SK-N-SH (cell line): ENCODE measurements around the gene PARP1. TPM values are rescaled to one million over a fixed set of nuclear protein-coding genes. Genes with fewer than 3 reads are reported as not detected.

ENCODE experiments used
- CTCF ChIA-PET: fragments of 300-600, 350-600 bp; formaldehyde crosslinking; extraction: SDS; loops from one replicate; lab custom pipeline; 2021; lab: Yijun Ruan, JAX
- POLR2A ChIA-PET: fragments of 350-600 bp; sonication (Branson Sonifier 250); formaldehyde crosslinking; extraction: SDS; loops from one replicate; lab custom pipeline; 2020; ENCODE audit warnings: antibody characterized with exemption, inconsistent platforms; lab: Yijun Ruan, JAX
- DNase-seq: peaks from one replicate; pipeline ENCODE4 v3.0.0; 2012
- H2AFZ ChIP-seq: fragments of 200-600 bp; sonication (generic); 2 replicates; pipeline ENCODE4 v1.8.1; 2016; ENCODE audit warnings: antibody characterized with exemption, mild to moderate bottlenecking, low read depth
- H3F3A ChIP-seq: fragments of 200-600 bp; sonication (generic); replicated peaks from 2 replicates; pipeline ENCODE3; 2016; ENCODE audit warnings: antibody characterized with exemption, mild to moderate bottlenecking; ENCODE audit not compliant: insufficient read depth
- H3K27ac ChIP-seq, 2 experiments: fragments of 200-500 bp in 1 of 2; fragments of 200-600 bp in 1 of 2; sonication (Bioruptor generic) in 1 of 2; sonication (generic), shearing (Covaris generic) in 1 of 2; 2 replicates each; pipeline versions ENCODE4 v1.5.1 to v1.6.1; 2014 to 2016; ENCODE audit warnings: low read depth in 2 of 2, inconsistent platforms in 1 of 2, low read length in 1 of 2, mild to moderate bottlenecking in 1 of 2, mixed read lengths in 1 of 2
- H3K27me3 ChIP-seq: fragments of 200-600 bp; sonication (generic), shearing (Covaris generic); 2 replicates; pipeline ENCODE4 v1.6.1; 2016; ENCODE audit warnings: mixed run types; ENCODE audit not compliant: insufficient read depth
- H3K36me3 ChIP-seq, 2 experiments: fragments of 200-500 bp in 1 of 2; fragments of 200-600 bp in 1 of 2; sonication (Bioruptor generic) in 1 of 2; sonication (generic) in 1 of 2; replicated peaks in 1 of 2; 2 replicates each; pipeline versions ENCODE3 to v1.5.1; 2014 to 2016; ENCODE audit warnings: low read length in 1 of 2, mild to moderate bottlenecking in 1 of 2; ENCODE audit not compliant: insufficient read depth in 2 of 2, control insufficient read depth in 1 of 2
- H3K4me1 ChIP-seq, 2 experiments: fragments of 200-500 bp in 1 of 2; fragments of 200-600 bp in 1 of 2; sonication (Bioruptor generic) in 1 of 2; sonication (generic), shearing (Covaris generic) in 1 of 2; 2 replicates each; pipeline versions ENCODE4 v1.5.1 to v1.6.1; 2014 to 2016; ENCODE audit warnings: low read depth in 1 of 2, low read length in 1 of 2, mixed run types in 1 of 2; ENCODE audit not compliant: insufficient read depth in 2 of 2, control insufficient read depth in 1 of 2
- H3K4me2 ChIP-seq: fragments of 200-600 bp; sonication (generic), shearing (Covaris generic); 2 replicates; pipeline ENCODE4 v1.6.1; 2017; ENCODE audit warnings: mixed run types
- H3K4me3 ChIP-seq, 2 experiments: fragments of 200-500 bp in 1 of 2; fragments of 200-600 bp in 1 of 2; sonication (Bioruptor generic) in 1 of 2; sonication (generic), shearing (Covaris generic) in 1 of 2; 2 replicates each; pipeline versions ENCODE4 v1.5.1 to v1.8.1; 2014 to 2016; ENCODE audit warnings: low read depth in 2 of 2, inconsistent platforms in 1 of 2, low read length in 1 of 2, mild to moderate bottlenecking in 1 of 2, mixed read lengths in 1 of 2, moderate library complexity in 1 of 2
- H3K79me2 ChIP-seq: fragments of 200-600 bp; sonication (generic); 2 replicates; pipeline ENCODE4 v1.8.1; 2017; ENCODE audit warnings: mild to moderate bottlenecking; ENCODE audit not compliant: insufficient read depth
- H3K9ac ChIP-seq: fragments of 200-600 bp; sonication (generic); 2 replicates; pipeline ENCODE4 v1.6.1; 2017; ENCODE audit warnings: mixed run types
- H3K9me2 ChIP-seq: fragments of 200-600 bp; sonication (generic); 2 replicates; pipeline ENCODE4 v1.6.1; 2017; ENCODE audit warnings: mixed run types
- H3K9me3 ChIP-seq: fragments of 200-600 bp; sonication (generic); 2 replicates; pipeline ENCODE4 v1.6.1; 2017; ENCODE audit warnings: mixed run types, mild to moderate bottlenecking, moderate library complexity
- H4K20me1 ChIP-seq: fragments of 200-600 bp; sonication (generic); 2 replicates; pipeline ENCODE4 v1.6.1; 2017; ENCODE audit warnings: mild to moderate bottlenecking, mixed run types; ENCODE audit not compliant: insufficient read depth
- CHD2 ChIP-seq: fragments of 150-350 bp; IDR thresholded peaks from 2 replicates; pipeline ENCODE4 v1.6.1; 2018; ENCODE audit warnings: low read length; ENCODE audit not compliant: partially characterized antibody
- ELF1 ChIP-seq: IDR thresholded peaks from 2 replicates; pipeline ENCODE4 v1.4.0; 2012
- EP300 ChIP-seq, 2 experiments: IDR thresholded peaks; 2 replicates each; pipeline versions ENCODE4 v1.4.0 to v1.6.1; 2012; ENCODE audit warnings: borderline replicate concordance in 1 of 2, low read depth in 1 of 2, low read length in 1 of 2
- FOXM1 ChIP-seq: IDR thresholded peaks from 2 replicates; pipeline ENCODE4 v1.4.0; 2012; ENCODE audit warnings: low read depth, mild to moderate bottlenecking
- GABPA ChIP-seq: IDR thresholded peaks from 2 replicates; pipeline ENCODE4 v1.4.0; 2012; ENCODE audit warnings: low read depth, mild to moderate bottlenecking
- MAX ChIP-seq: IDR thresholded peaks from 2 replicates; pipeline ENCODE4 v1.4.0; 2012; ENCODE audit warnings: low read depth
- MXI1 ChIP-seq: IDR thresholded peaks from 2 replicates; pipeline ENCODE4 v1.6.1; 2012; ENCODE audit warnings: mild to moderate bottlenecking, low read depth, low read length, improper control_type of control experiment
- POLR2AphosphoS5 ChIP-seq: IDR thresholded peaks from 2 replicates; pipeline ENCODE4 v1.6.1; 2012; ENCODE audit warnings: low read depth, low read length
- RAD21 ChIP-seq: IDR thresholded peaks from 2 replicates; pipeline ENCODE4 v1.6.1; 2012; ENCODE audit warnings: mild to moderate bottlenecking, low read length
- RCOR1 ChIP-seq: fragments of 150-350 bp; IDR thresholded peaks from 2 replicates; pipeline ENCODE4 v1.6.1; 2017; ENCODE audit warnings: antibody characterized with exemption, low read length
- REST ChIP-seq: IDR thresholded peaks from 2 replicates; pipeline ENCODE4 v1.6.1; 2012; ENCODE audit warnings: mild to moderate bottlenecking, low read depth, low read length, moderate library complexity
- RXRA ChIP-seq: IDR thresholded peaks from 2 replicates; pipeline ENCODE4 v1.4.0; 2012; ENCODE audit warnings: low read depth, mild to moderate bottlenecking, borderline replicate concordance
- TAF1 ChIP-seq: IDR thresholded peaks from 2 replicates; pipeline ENCODE4 v1.6.1; 2012; ENCODE audit warnings: low read depth, mild to moderate bottlenecking, low read length, moderate library complexity, borderline replicate concordance
- USF2 ChIP-seq: fragments of 150-350 bp; IDR thresholded peaks from 2 replicates; pipeline ENCODE4 v1.6.1; 2017; ENCODE audit warnings: antibody characterized with exemption, low read length, low read depth, borderline replicate concordance
- YY1 ChIP-seq: IDR thresholded peaks from 2 replicates; pipeline ENCODE4 v1.4.0; 2012; ENCODE audit warnings: low read depth, mild to moderate bottlenecking
- WGBS: methylation state at CpG from one replicate; pipeline ENCODE4 v1.1.6; 2017; ENCODE audit warnings: low lambda C conversion rate; 5-methylcytosine and 5-hydroxymethylcytosine counted together
- polyA plus RNA-seq, 3 experiments: library from polyadenylated mRNA; depleted of rRNA; stranded (reverse); fragments of >200 nt; gene quantifications; 2 replicates each; pipeline ENCODE4 v1.2.3, GENCODE V29; 2012
- TF ChIP-seq, protein P1 (sequence below): fragments of 200-600 bp; sonication (generic); IDR thresholded peaks from 2 replicates; pipeline ENCODE4 v1.6.1; 2017; ENCODE audit warnings: antibody characterized with exemption, mild to moderate bottlenecking, moderate library complexity

Gene PARP1
- polyA plus RNA-seq, 1 of the 3 experiments (the other 2 are of a cell fraction), result 239 TPM

GRCh38 chr1:226453015-226453704 is 45.3 kb upstream of the PARP1 start:
- Histone ChIP-seq H3K36me3 (no peaks in the 10 kb centered on the region), H3K9me3 (no peaks in the 10 kb centered on the region), H3K27ac (no peak overlapping the region), H3K4me2 (no peak overlapping the region), H2AFZ (no peak overlapping the region), H3K9ac (no peak overlapping the region), H3F3A (no peaks in the 10 kb centered on the region), H4K20me1 (no peaks in the 10 kb centered on the region), H3K4me1 (no peaks in the 10 kb centered on the region), H3K79me2 (no peaks in the 10 kb centered on the region), H3K9me2 (no peaks in the 10 kb centered on the region), H3K27me3 (no peaks in the 10 kb centered on the region; the same call in 1 of the 2 replicates), H3K4me3 (no peak overlapping the region)
- 45% methylated on average over 7 of the region's 7 CpGs for WGBS
- ChIA-PET POLR2A (no interaction called here), CTCF (interaction anchor here (0.9 to 1.1 kb wide), 2 partner anchors 28 to 45 kb away, joined by 3 read pairs; partner anchors contain the start of gene PARP1)
- no peak for DNase-seq
- no peak for TF ChIP-seq YY1
- TF ChIP-seq GABPA, result no peak
- no peak for TF ChIP-seq REST
- TF ChIP-seq EP300 (IDR thresholded peaks at IDR 0.05; ENCODE audit: borderline replicate concordance in 1 of 2, low read depth in 1 of 2, low read length in 1 of 2), result no peak
- no peak for TF ChIP-seq RCOR1
- no peak for TF ChIP-seq MXI1
- no peak for TF ChIP-seq RXRA
- no peak for TF ChIP-seq RAD21
- no peak for TF ChIP-seq POLR2AphosphoS5
- TF ChIP-seq, protein P1, sequence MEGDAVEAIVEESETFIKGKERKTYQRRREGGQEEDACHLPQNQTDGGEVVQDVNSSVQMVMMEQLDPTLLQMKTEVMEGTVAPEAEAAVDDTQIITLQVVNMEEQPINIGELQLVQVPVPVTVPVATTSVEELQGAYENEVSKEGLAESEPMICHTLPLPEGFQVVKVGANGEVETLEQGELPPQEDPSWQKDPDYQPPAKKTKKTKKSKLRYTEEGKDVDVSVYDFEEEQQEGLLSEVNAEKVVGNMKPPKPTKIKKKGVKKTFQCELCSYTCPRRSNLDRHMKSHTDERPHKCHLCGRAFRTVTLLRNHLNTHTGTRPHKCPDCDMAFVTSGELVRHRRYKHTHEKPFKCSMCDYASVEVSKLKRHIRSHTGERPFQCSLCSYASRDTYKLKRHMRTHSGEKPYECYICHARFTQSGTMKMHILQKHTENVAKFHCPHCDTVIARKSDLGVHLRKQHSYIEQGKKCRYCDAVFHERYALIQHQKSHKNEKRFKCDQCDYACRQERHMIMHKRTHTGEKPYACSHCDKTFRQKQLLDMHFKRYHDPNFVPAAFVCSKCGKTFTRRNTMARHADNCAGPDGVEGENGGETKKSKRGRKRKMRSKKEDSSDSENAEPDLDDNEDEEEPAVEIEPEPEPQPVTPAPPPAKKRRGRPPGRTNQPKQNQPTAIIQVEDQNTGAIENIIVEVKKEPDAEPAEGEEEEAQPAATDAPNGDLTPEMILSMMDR, result no peak
- no peak for TF ChIP-seq ELF1
- no peak for TF ChIP-seq USF2
- TF ChIP-seq CHD2, result no peak
- TF ChIP-seq TAF1, result no peak
- TF ChIP-seq MAX, result no peak
- TF ChIP-seq FOXM1, result no peak
